ENCODE data around the gene FBXO38. TPM values are rescaled to one million over a fixed set of nuclear protein-coding genes. Genes with fewer than 3 reads are reported as not detected.

FBXO38 gene
- total and polyA plus RNA-seq, 2 donors (not counting 1 experiment from before 2014, with no cell fraction given), result 14.4 to 97.0 TPM

GRCh38 chr5:148393390-148393741, 9.6 kb downstream of the FBXO38 start:
- H3K4me2 ChIP-seq (replicated peaks; ENCODE audit: low read depth, low read length, poor library complexity, severe bottlenecking), result no peak overlapping the region
- intact Hi-C loops (cut with micrococcal nuclease), result no loop called here
- DNase-seq (no peak), ATAC-seq (ENCODE audit: low read depth) (no peak)
- Mint-ChIP-seq H3K27me3 (no peaks in the 10 kb centered on the region), H3K9me3 (ENCODE audit: insufficient read depth) (no peaks in the 10 kb centered on the region), H3K4me1 (peaks cover 29% of the 10 kb centered on the region), H3K4me3 (no peak overlapping the region), H3K27ac (no peak overlapping the region)
- peaks cover 14 to 41% of the 10 kb centered on the region in 2 experiments for H3K36me3 ChIP-seq (replicated peaks in 1 of 2; ENCODE audit: control extremely low read depth in 1 of 2, control insufficient read depth in 1 of 2, extremely low read depth in 1 of 2, insufficient read depth in 2 of 2, low read length in 1 of 2)
- H3K4me1 ChIP-seq (ENCODE audit: control insufficient read depth in 2 of 2, insufficient read depth in 2 of 2, low read length in 2 of 2), result no peaks in the 10 kb centered on the region
- CTCF ChIA-PET, result no interaction called here
- peaks cover 69% of the 10 kb centered on the region for H3K79me2 ChIP-seq (ENCODE audit: control insufficient read depth, insufficient read depth, low read length)
- H2AFZ ChIP-seq (ENCODE audit: insufficient read depth, low read depth, low read length, poor library complexity, severe bottlenecking), result no peak overlapping the region
- H3K9me3 ChIP-seq (ENCODE audit: control extremely low read depth in 1 of 3, control insufficient read depth in 2 of 3, insufficient read depth in 1 of 3, low read length in 2 of 3), result no peaks in the 10 kb centered on the region
- TF ChIP-seq CTCF (IDR thresholded peaks at IDR 0.05) (no peak), EZH2 (IDR thresholded peaks at IDR 0.05; ENCODE audit: borderline replicate concordance, insufficient read depth, low read depth, low read length, poor library complexity, severe bottlenecking) (no peak)
- POLR2A ChIA-PET, result no interaction called here
- H4K20me1 ChIP-seq (ENCODE audit: control insufficient read depth, insufficient read depth, low read length, poor library complexity, severe bottlenecking), result peaks cover 52% of the 10 kb centered on the region
- no peaks in the 10 kb centered on the region for H3K27me3 ChIP-seq (replicated peaks in 1 of 4; ENCODE audit: control extremely low read depth in 1 of 4, control insufficient read depth in 3 of 4, insufficient read depth in 4 of 4, low read length in 3 of 4)
- no CpG with 5 or more reads among the region's 3 CpGs for WGBS (ENCODE audit: insufficient coverage)
- H3K27ac ChIP-seq (ENCODE audit: low read length in 2 of 2), result no peak overlapping the region
- H3K4me3 ChIP-seq (ENCODE audit: control extremely low read depth in 1 of 5, extremely low read depth in 1 of 5, insufficient read depth in 1 of 5, low read depth in 2 of 5, low read length in 4 of 5), result no peak overlapping the region
- no peak overlapping the region for H3K9ac ChIP-seq (ENCODE audit: low read length)

GRCh38 chr5:148394587-148395019, 10.8 kb downstream of the FBXO38 start:
- intact Hi-C loops (cut with micrococcal nuclease), result no loop called here
- H3K9me3 Mint-ChIP-seq (ENCODE audit: insufficient read depth), result no peaks in the 10 kb centered on the region
- peaks cover 10 to 44% of the 10 kb centered on the region in 2 experiments for H3K36me3 ChIP-seq (replicated peaks in 1 of 2; ENCODE audit: control extremely low read depth in 1 of 2, control insufficient read depth in 1 of 2, extremely low read depth in 1 of 2, insufficient read depth in 2 of 2, low read length in 1 of 2)
- ATAC-seq (ENCODE audit: low read depth), result no peak
- peaks cover 24% of the 10 kb centered on the region for H3K4me1 Mint-ChIP-seq
- CTCF ChIA-PET, result no interaction called here
- H3K4me1 ChIP-seq (ENCODE audit: control insufficient read depth in 2 of 2, insufficient read depth in 2 of 2, low read length in 2 of 2), result no peaks in the 10 kb centered on the region
- POLR2A ChIA-PET, result no interaction called here
- no peak for TF ChIP-seq EZH2 (IDR thresholded peaks at IDR 0.05; ENCODE audit: borderline replicate concordance, insufficient read depth, low read depth, low read length, poor library complexity, severe bottlenecking)
- TF ChIP-seq CTCF (IDR thresholded peaks at IDR 0.05), result no peak
- peaks cover 56% of the 10 kb centered on the region for H3K79me2 ChIP-seq (ENCODE audit: control insufficient read depth, insufficient read depth, low read length)
- no peaks in the 10 kb centered on the region for H3K27me3 Mint-ChIP-seq
- no peak for DNase-seq
- no peak overlapping the region for H3K27ac Mint-ChIP-seq
- H3K4me2 ChIP-seq (replicated peaks; ENCODE audit: low read depth, low read length, poor library complexity, severe bottlenecking), result no peak overlapping the region
- 89% methylated on average over 3 of the region's 3 CpGs for WGBS (ENCODE audit: insufficient coverage)
- no peaks in the 10 kb centered on the region for H3K27me3 ChIP-seq (replicated peaks in 1 of 4; ENCODE audit: control extremely low read depth in 1 of 4, control insufficient read depth in 3 of 4, insufficient read depth in 4 of 4, low read length in 3 of 4)
- H3K9ac ChIP-seq (ENCODE audit: low read length), result no peak overlapping the region
- H3K4me3 Mint-ChIP-seq, result no peak overlapping the region
- no peak overlapping the region for H3K27ac ChIP-seq (ENCODE audit: low read length in 2 of 2)
- H4K20me1 ChIP-seq (ENCODE audit: control insufficient read depth, insufficient read depth, low read length, poor library complexity, severe bottlenecking), result peaks cover 39% of the 10 kb centered on the region
- H3K9me3 ChIP-seq (ENCODE audit: control extremely low read depth in 1 of 3, control insufficient read depth in 2 of 3, insufficient read depth in 1 of 3, low read length in 2 of 3), result no peaks in the 10 kb centered on the region
- no peak overlapping the region for H2AFZ ChIP-seq (ENCODE audit: insufficient read depth, low read depth, low read length, poor library complexity, severe bottlenecking)
- no peak overlapping the region for H3K4me3 ChIP-seq (ENCODE audit: control extremely low read depth in 1 of 5, extremely low read depth in 1 of 5, insufficient read depth in 1 of 5, low read depth in 2 of 5, low read length in 4 of 5)
